ENCODE measurements around the gene SPRYD3.

SPRYD3 gene

GRCh38 chr12:53105712-53106439, 26.7 kb upstream of the SPRYD3 start:
- DNase-seq (ENCODE audit: low spot score) (no peak), ATAC-seq (ENCODE audit: low read depth) (no peak)
- Histone ChIP-seq H3K9me3 (ENCODE audit: severe bottlenecking) (no peaks in the 10 kb centered on the region), H3K27me3 (ENCODE audit: insufficient read depth, poor library complexity, severe bottlenecking) (no peaks in the 10 kb centered on the region), H3K27ac (ENCODE audit: poor library complexity, severe bottlenecking) (no peak overlapping the region), H3K36me3 (ENCODE audit: low read depth) (peaks cover 5% of the 10 kb centered on the region), H3K4me1 (ENCODE audit: insufficient read depth, poor library complexity, severe bottlenecking) (no peaks in the 10 kb centered on the region), H3K4me3 (ENCODE audit: severe bottlenecking) (no peak overlapping the region)
- no peak for TF ChIP-seq CTCF (IDR thresholded peaks at IDR 0.05; ENCODE audit: poor library complexity, severe bottlenecking)

GRCh38 chr12:53105256-53105655, 26.1 kb upstream of the SPRYD3 start:
- no peaks in the 10 kb centered on the region for H3K27me3 ChIP-seq (ENCODE audit: insufficient read depth, poor library complexity, severe bottlenecking)
- no peak for ATAC-seq (ENCODE audit: low read depth)
- TF ChIP-seq CTCF (IDR thresholded peaks at IDR 0.05; ENCODE audit: poor library complexity, severe bottlenecking): no peak
- no peaks in the 10 kb centered on the region for H3K9me3 ChIP-seq (ENCODE audit: severe bottlenecking)
- H3K4me3 ChIP-seq (ENCODE audit: severe bottlenecking): no peak overlapping the region
- no peak overlapping the region for H3K27ac ChIP-seq (ENCODE audit: poor library complexity, severe bottlenecking)
- peaks cover 10% of the 10 kb centered on the region for H3K36me3 ChIP-seq (ENCODE audit: low read depth)
- no peaks in the 10 kb centered on the region for H3K4me1 ChIP-seq (ENCODE audit: insufficient read depth, poor library complexity, severe bottlenecking)
- DNase-seq (ENCODE audit: low spot score): no peak

GRCh38 chr12:53103860-53104305, 24.7 kb upstream of the SPRYD3 start:
- Histone ChIP-seq H3K27ac (ENCODE audit: poor library complexity, severe bottlenecking) (no peak overlapping the region), H3K36me3 (ENCODE audit: low read depth) (peaks cover 16% of the 10 kb centered on the region), H3K27me3 (ENCODE audit: insufficient read depth, poor library complexity, severe bottlenecking) (no peaks in the 10 kb centered on the region), H3K9me3 (ENCODE audit: severe bottlenecking) (no peaks in the 10 kb centered on the region), H3K4me3 (ENCODE audit: severe bottlenecking) (no peak overlapping the region), H3K4me1 (ENCODE audit: insufficient read depth, poor library complexity, severe bottlenecking) (peaks cover 9% of the 10 kb centered on the region)
- TF ChIP-seq CTCF (IDR thresholded peaks at IDR 0.05; ENCODE audit: poor library complexity, severe bottlenecking): no peak
- ATAC-seq (ENCODE audit: low read depth) (no peak), DNase-seq (ENCODE audit: low spot score) (no peak)

GRCh38 chr12:53102883-53103807, 24.0 kb upstream of the SPRYD3 start, which contains the start of gene SOAT2:
SOAT2 (plus strand) TSS chr12:53103486; CDS start chr12:53103578, 92 bp downstream.
- H3K27me3 ChIP-seq (ENCODE audit: insufficient read depth, poor library complexity, severe bottlenecking): no peaks in the 10 kb centered on the region
- H3K9me3 ChIP-seq (ENCODE audit: severe bottlenecking): no peaks in the 10 kb centered on the region
- no peak within 1 kb of the TSS for H3K27ac ChIP-seq (ENCODE audit: poor library complexity, severe bottlenecking)
- peaks cover 10% of the 10 kb centered on the region for H3K4me1 ChIP-seq (ENCODE audit: insufficient read depth, poor library complexity, severe bottlenecking)
- DNase-seq (ENCODE audit: low spot score) (no peak), ATAC-seq (ENCODE audit: low read depth) (no peak)
- no peak for TF ChIP-seq CTCF (IDR thresholded peaks at IDR 0.05; ENCODE audit: poor library complexity, severe bottlenecking)
- H3K36me3 ChIP-seq (ENCODE audit: low read depth): peaks cover 16% of the 10 kb centered on the region
- no peak within 1 kb of the TSS for H3K4me3 ChIP-seq (ENCODE audit: severe bottlenecking)
